GM19099 (cell line): ENCODE measurements around the gene TRDMT1.

Source experiments
- POLR2A ChIP-seq: IDR thresholded peaks from 3 replicates; pipeline ENCODE4 v1.6.1; 2011; ENCODE audit warnings: low read depth; ENCODE audit not compliant: insufficient read length; ENCODE audit errors: extremely low read depth

TRDMT1 gene

DNA sequence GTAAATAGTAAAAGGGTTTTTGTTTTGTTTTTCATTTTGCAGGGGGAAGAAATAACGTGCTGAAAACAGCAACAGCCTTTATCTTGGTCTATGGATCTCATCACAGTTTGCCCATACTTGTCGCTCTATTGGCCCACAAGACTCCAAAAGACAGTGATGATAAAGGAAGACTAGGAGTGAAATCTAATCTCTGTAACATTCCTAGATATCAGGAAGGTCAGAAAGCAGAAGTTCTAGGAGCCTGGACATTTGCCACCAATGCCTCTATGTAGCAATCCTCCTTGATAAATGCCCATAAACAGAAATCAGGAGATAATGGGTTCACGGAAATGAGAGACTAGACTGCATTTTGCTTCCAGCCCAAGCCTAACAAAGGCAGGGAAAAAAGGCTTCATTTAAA is 80.8 kb downstream of the TRDMT1 start:
- no peak for TF ChIP-seq POLR2A

DNA sequence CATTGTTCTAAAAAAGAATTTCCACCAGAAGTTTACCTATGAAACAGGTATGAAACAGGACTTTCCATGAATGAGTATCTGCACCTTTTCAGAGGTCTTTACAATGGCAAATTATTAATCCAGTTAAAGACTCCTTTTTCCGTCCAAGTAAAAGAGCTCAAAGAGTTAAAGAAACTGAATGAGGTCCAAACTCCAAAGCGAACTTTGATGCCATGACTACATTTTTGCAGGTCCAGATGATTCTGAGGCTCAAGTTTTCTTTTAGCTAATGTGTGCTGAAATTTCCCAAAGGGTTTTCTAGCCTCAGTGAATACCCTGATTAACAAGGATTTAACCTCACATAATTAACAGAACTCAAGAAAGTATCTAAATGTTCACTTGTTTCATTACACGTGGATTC is 81.6 kb downstream of the TRDMT1 start:
- no peak for TF ChIP-seq POLR2A

DNA sequence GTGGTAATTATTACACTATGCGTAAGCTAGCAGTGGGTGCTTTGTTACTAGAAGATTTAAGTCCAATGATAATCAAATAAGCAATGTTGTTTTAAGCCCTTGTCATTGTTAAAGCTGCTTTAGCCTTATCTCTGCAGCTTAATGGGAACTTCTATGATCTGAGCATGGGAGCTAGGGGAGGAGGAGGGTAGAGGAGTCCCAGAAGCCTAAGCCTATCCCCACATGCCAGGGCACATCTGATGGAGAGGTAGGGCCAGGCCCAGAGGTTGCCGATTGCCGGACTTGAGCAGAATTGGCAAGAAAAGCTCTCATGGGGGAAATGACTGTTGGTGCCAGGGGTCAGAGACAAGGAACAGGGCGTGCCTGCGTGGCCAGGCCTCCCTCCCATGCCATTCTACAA is 85.3 kb downstream of the TRDMT1 start:
- no peak for TF ChIP-seq POLR2A

DNA sequence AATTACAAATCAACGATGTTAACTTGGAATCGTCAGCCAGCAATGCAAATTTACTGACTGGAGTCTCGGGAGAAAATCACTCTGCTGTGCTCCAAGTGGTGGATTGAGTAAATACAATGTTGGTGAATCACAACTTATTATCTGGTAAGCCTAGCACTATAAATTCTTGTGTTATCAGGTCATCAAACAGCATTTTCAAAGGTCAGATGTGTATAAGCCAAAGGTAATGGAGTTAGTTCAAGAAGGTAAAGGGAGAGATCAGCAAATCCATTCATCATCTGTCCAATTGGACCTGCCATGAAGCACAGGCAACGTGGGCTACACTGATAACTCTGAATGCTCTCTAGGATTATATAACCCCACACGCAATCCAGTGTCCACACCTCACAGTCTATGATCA is 85.8 kb downstream of the TRDMT1 start:
- no peak for TF ChIP-seq POLR2A

DNA sequence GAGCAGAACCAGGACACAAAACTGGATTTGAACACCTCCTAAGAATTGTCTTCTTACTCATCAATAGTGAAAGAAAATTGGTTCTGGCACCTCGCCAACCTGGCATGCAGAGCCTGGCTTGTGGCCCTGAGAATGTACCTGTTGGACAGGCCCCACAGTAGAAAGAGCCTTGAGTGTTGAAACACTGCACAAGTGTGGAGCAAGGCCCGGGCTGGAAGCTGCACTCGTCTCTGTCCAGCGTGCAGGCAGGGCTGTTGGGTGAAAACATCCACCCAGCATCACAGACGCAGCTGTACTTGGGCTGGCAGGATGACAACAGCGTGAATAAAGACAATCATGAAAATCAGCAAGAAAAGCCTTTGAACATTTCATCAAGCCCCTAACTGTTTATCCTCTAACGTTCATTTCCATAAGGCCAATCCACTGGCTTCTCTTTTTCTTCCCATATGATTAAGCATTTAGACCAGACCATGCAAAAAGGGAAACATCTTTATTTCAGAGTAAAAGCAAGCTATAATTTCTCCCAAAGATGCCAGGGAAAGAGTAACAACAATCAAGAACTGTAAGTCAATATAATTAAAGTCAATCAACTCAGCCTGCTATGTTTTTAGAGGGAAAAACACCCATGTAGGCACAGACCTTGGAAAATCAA is 87.5 kb downstream of the TRDMT1 start:
- TF ChIP-seq POLR2A, result no peak

DNA sequence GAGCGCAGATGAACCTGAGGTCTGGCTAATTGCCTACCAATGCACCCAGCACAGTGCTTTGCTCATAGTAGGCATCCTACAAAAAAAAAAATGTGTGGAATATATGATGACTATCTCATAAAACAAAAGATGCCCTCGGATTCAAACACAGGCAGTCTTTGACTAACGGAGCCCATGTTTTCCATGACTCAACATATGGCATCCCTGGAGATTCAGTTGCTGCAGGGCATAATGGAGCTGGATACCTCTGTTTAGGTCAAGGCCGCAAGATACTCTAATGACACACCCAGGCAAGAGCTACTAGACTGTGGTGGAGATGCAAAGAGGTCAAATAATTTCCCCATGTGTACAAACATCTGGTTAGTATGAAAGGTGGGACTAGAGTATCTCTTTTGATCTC is 88.1 kb downstream of the TRDMT1 start:
- no peak for TF ChIP-seq POLR2A

DNA sequence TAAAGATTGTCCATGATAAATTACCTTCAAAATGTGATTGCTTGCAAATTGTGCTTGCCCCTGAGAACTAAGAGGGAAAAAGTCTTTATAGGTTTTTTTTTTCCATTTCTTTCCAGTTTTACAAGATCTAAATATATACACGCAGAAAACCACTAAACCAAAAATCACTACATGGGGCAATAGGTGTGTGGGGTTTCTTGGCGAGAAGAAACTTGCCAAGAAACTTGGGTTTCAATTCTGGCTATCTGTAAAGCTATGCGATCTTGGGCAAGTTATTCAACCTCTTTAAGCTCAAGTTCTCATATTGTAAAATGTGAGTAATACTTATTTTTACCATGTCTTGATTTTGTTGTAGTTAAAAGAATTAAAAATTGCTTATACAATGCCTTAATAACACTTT is 88.9 kb downstream of the TRDMT1 start:
- no peak for TF ChIP-seq POLR2A

DNA sequence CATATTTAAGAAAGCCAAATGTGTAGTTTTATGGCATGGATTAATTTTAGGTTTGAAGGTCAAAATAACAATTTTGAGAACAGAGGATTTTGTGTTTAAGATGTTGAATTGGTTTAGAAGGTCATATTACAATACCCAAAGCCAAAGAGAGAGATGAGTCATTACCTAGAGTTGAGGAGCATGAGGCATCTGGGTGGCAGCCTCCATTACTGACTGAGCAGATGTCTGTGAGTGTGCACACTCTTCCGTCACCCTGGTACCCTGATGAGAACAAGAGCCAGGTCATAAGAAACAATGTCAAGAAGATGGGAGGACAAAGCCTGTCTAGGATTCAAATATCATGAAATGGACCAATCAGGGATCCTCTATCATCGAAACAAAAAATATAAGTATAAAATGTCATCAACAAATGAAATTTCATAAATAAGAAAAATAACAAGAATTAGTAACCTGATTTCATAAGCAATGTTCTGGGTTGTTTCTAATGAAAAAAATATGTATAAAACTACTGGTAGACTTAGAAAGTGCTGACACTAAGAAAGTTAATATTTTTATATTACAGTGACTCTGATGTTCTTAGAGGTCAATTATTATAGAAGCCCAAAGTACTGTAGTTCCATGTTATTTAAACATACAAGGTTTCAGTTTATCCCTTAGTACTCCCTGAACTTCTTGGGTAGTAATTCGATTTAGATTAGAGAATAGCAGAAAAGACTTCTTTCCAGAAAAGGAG is 91.8 kb downstream of the TRDMT1 start:
- no peak for TF ChIP-seq POLR2A

DNA sequence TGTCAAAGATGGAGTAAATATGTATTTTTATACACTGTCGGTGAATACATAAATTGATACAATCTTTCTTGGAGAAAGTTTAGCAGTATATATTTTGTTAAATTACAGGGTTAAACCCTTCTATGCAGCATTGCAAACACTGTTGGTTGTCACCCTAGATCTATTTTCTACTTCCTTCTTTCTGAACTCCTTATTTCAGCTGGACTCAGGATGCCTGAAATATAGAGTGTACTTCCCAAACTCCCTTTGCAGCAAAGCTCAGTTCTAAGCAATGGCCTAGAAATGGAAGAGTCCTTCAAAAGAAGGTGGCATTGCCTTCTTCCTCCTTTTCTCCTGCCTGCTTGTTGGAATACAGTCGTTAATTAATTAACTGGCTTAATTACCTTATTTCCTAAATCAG is 92.4 kb downstream of the TRDMT1 start:
- TF ChIP-seq POLR2A, result no peak

DNA sequence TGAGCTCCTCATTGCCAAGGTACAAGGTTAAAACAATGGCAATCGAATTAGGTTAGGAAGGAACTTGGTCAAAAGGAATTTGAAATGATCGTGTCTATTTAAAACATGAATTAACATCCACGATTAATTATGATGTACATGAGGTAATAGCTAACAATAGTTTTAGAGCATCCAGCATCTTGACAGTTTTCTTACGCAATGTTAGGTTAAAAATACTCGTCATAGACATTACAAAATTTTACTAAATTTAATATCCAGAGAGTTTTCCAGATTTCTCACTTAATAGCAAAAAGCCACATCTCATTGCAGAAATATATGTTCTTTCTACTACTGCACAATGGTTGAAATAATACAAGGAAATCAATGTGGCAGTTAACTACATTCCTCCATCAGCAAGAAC is 94.5 kb downstream of the TRDMT1 start:
- no peak for TF ChIP-seq POLR2A

DNA sequence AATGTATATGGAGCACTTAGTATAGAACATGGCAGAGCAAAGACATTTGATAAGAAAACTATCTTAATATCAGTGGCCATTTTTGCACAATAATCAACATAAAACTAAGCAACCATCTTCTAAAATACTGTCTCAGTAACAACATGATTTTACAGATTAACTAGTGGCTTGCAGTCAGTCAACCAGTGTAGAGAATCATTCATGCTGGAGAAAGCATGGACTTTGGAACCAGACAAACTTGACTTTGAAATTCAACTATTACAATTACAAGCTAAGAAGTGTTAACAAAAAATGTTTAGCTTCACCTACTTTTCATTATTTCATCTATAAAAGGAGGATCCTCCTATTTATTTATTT is 99.6 kb downstream of the TRDMT1 start:
- TF ChIP-seq POLR2A, result no peak

DNA sequence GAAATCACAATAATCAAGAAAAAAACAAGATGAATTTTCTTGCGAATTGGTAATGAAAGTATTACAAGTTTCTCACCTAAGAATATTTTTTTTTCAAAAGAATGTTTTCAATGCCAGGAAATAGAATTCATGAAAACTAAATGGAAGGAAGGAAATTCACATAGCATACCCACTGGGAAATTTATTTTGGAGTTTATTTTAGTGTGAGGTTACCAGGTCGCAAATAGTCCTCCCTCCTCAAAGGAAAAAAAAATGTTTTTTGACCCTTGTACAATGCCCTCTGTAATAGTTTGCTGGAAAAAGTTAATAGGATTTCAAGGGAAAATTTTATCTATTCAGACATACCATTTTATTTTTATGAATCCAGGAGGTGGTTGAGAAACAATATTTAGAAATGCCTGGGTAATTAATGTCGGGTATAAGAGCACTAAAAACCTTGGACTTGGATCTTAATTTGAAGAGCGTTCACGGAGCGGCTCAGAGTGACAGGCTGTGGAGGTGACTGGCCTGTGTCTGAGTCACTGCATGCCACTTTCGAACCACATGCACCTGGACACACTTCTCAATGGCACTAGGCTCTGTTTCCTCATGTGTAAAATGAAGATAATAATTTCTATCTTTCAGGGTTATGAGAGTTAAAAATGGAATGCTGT is 100.1 kb downstream of the TRDMT1 start:
- no peak for TF ChIP-seq POLR2A

DNA sequence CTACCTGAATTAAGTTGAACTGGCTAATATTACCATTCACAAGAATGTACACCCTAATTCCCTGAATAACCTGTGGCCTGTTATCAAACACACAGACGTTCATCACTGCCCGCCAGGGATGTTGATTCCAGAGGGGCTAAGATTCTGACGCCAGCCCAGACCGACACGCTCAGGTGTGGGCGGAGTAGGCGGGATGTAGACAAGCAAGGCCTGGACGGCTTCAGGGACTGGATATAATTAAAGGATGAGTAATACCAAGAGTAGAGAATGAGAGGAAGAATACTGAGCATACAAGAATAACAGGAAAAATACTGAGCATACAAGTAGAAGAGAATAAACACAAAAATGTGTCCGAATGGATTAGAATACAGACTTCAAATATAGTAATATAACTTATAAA is 100.9 kb downstream of the TRDMT1 start:
- no peak for TF ChIP-seq POLR2A

DNA sequence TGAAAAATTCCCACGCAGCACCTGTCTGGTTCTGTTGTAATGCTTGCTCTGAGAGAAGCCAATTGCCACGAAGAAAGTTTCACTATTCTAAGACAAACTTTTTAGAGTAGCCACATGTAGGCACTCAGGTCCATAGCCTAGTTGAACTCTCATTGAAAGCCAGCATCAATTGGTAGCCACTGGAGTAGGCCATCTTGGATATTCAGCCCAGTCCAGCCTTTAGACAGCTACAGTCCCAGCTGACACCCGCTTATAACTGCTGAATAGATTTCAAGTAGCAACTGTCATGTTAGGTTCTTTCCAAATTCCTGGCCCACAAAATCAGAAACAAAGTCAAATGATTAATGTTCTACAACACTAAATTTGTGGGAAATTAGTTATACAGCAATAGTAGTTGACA is 103.5 kb downstream of the TRDMT1 start:
- no peak for TF ChIP-seq POLR2A
